Ovary (tissue), 3 donors: ENCODE results near the gene P2RY14.

ENCODE experiments used
- POLR2A ChIP-seq: fragments of 450-650 bp; IDR thresholded peaks from one replicate; pipeline ENCODE4 v1.6.1; 2017; ENCODE audit warnings: antibody characterized with exemption, mild to moderate bottlenecking, moderate library complexity
- TF ChIP-seq, protein P1 (sequence below), 3 donors: fragments of 450-650 bp in 2 of 3; fragments of 200-600 bp in 1 of 3; IDR thresholded peaks; one replicate each; pipeline versions ENCODE4 v1.5.1 to v1.8.0; 2016 to 2022; ENCODE audit warnings: antibody characterized with exemption in 3 of 3, mild to moderate bottlenecking in 1 of 3
- donor health status: DM: no; HTN: no; CAD: no.

- no peak for TF ChIP-seq POLR2A
- TF ChIP-seq, protein P1, sequence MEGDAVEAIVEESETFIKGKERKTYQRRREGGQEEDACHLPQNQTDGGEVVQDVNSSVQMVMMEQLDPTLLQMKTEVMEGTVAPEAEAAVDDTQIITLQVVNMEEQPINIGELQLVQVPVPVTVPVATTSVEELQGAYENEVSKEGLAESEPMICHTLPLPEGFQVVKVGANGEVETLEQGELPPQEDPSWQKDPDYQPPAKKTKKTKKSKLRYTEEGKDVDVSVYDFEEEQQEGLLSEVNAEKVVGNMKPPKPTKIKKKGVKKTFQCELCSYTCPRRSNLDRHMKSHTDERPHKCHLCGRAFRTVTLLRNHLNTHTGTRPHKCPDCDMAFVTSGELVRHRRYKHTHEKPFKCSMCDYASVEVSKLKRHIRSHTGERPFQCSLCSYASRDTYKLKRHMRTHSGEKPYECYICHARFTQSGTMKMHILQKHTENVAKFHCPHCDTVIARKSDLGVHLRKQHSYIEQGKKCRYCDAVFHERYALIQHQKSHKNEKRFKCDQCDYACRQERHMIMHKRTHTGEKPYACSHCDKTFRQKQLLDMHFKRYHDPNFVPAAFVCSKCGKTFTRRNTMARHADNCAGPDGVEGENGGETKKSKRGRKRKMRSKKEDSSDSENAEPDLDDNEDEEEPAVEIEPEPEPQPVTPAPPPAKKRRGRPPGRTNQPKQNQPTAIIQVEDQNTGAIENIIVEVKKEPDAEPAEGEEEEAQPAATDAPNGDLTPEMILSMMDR (IDR thresholded peaks at IDR 0.05) = no peak
Measured at GRCh38 chr3:151285940-151286339, 7.6 kb upstream of the P2RY14 start.
